ENCODE results near the gene NRF1.
"Not testable (repeated sequence)": the region's sequence is repeated elsewhere in the genome, so short reads cannot be mapped to it uniquely, and the experiment has no call there.

NRF1 gene

GRCh38 chr7:129611246-129612111, at the start of gene NRF1:
TSS of gene NRF1 (plus strand) at chr7:129611720. CDS start at chr7:129657352, 45,632 bp downstream.
- peak; percentile 95 for DNase-seq (ENCODE audit: low spot score)

GRCh38 chr7:129566323-129566722, 45.2 kb upstream of the NRF1 start:
- DNase-seq (ENCODE audit: low spot score), result not testable (repeated sequence)

GRCh38 chr7:129567377-129567776, 44.1 kb upstream of the NRF1 start:
- no peak for DNase-seq (ENCODE audit: low spot score)

- no peak for DNase-seq (ENCODE audit: low spot score)
Observed at GRCh38 chr7:129568240-129568639, 43.3 kb upstream of the NRF1 start.

- DNase-seq (ENCODE audit: low spot score), result no peak
Observed at GRCh38 chr7:129569326-129569725, 42.2 kb upstream of the NRF1 start.

- peak; percentile 91 for DNase-seq (ENCODE audit: low spot score)
Observed at GRCh38 chr7:129569811-129570215, 41.7 kb upstream of the NRF1 start.

GRCh38 chr7:129571201-129571600, 40.3 kb upstream of the NRF1 start:
- no peak for DNase-seq (ENCODE audit: low spot score)

GRCh38 chr7:129572205-129572604, 39.3 kb upstream of the NRF1 start:
- no peak for DNase-seq (ENCODE audit: low spot score)

- peak; percentile 87 for DNase-seq (ENCODE audit: low spot score)
Observed at GRCh38 chr7:129574487-129574886, 37.0 kb upstream of the NRF1 start.

GRCh38 chr7:129575699-129576098, 35.8 kb upstream of the NRF1 start:
- no peak for DNase-seq (ENCODE audit: low spot score)

- DNase-seq (ENCODE audit: low spot score), result no peak
Observed at GRCh38 chr7:129576138-129576537, 35.4 kb upstream of the NRF1 start.

GRCh38 chr7:129578829-129579228, 32.7 kb upstream of the NRF1 start:
- no peak for DNase-seq (ENCODE audit: low spot score)

GRCh38 chr7:129586179-129586578, 25.3 kb upstream of the NRF1 start:
- DNase-seq (ENCODE audit: low spot score), result not testable (repeated sequence)

GRCh38 chr7:129588268-129588667, 23.3 kb upstream of the NRF1 start:
- no peak for DNase-seq (ENCODE audit: low spot score)

GRCh38 chr7:129591868-129592267, 19.7 kb upstream of the NRF1 start:
- no peak for DNase-seq (ENCODE audit: low spot score)

- DNase-seq (ENCODE audit: low spot score), result not testable (repeated sequence)
Observed at GRCh38 chr7:129596386-129596785, 15.1 kb upstream of the NRF1 start.

GRCh38 chr7:129597672-129598071, 13.8 kb upstream of the NRF1 start:
- DNase-seq (ENCODE audit: low spot score), result no peak

GRCh38 chr7:129599174-129599573, 12.3 kb upstream of the NRF1 start:
- DNase-seq (ENCODE audit: low spot score), result no peak

- DNase-seq (ENCODE audit: low spot score), result not testable (repeated sequence)
Observed at GRCh38 chr7:129603594-129603993, 7.9 kb upstream of the NRF1 start.

GRCh38 chr7:129604021-129604420, 7.5 kb upstream of the NRF1 start:
- not testable (repeated sequence) for DNase-seq (ENCODE audit: low spot score)

- DNase-seq (ENCODE audit: low spot score), result no peak
Observed at GRCh38 chr7:129604713-129605437, 6.6 kb upstream of the NRF1 start.

- DNase-seq (ENCODE audit: low spot score), result no peak
Observed at GRCh38 chr7:129605960-129606614, 5.4 kb upstream of the NRF1 start.

- DNase-seq (ENCODE audit: low spot score), result no peak
Observed at GRCh38 chr7:129606803-129607202, 4.7 kb upstream of the NRF1 start.

All from GM03348 (cell line).